ENCODE results near the gene ENDOU. TPM values are rescaled to one million over a fixed set of nuclear protein-coding genes. Genes with fewer than 3 reads are reported as not detected.
"Not testable (repeated sequence)": the region's sequence is repeated elsewhere in the genome, so short reads cannot be mapped to it uniquely, and the experiment has no call there.

Gene ENDOU
- total RNA-seq, 1 experiment from 2014 or later, result not detected

DNA sequence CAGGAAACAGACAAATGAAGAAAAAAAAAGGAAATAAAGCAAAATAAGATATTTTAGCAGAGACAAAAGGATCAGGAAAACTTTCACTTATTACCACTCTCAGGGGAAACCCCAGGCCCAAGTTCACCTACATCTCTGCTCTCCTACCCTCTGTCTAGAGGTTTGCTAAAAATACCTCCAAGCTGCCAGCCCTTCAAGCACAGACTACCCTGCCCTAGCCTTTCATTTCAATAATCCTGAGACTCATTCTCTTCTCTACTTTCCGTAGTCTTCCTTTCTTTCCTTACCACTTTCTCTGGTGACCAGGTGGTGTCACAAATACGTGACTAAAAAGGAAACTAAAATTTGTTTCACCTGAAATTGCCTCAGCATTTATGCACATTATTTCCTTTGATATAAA, 53.2 kb downstream of the ENDOU start:
- Histone ChIP-seq H3K27me3 (ENCODE audit: control insufficient read depth, insufficient read depth, low read length) (no peaks in the 10 kb centered on the region), H3K4me3 (ENCODE audit: low read depth in 2 of 2, low read length in 2 of 2) (no peak overlapping the region), H3K9me3 (ENCODE audit: control insufficient read depth, insufficient read depth, low read depth, low read length) (no peaks in the 10 kb centered on the region), H3K4me1 (ENCODE audit: control insufficient read depth, insufficient read depth, low read length) (no peaks in the 10 kb centered on the region), H3K36me3 (ENCODE audit: control insufficient read depth, insufficient read depth, low read length) (peaks cover 21% of the 10 kb centered on the region), H3K27ac (ENCODE audit: low read length) (no peak overlapping the region)
- ChIA-PET CTCF (interaction anchor here (0.7 kb wide), 1 partner anchor 90 kb away, joined by 4 read pairs; no protein-coding TSS in a partner anchor), POLR2A (no interaction called here)
- in situ Hi-C loops (cut with HindIII; ENCODE audit: low pct_unique_long_range_greater_than_20kb, low sequenced_read_pairs), result no loop called here
- no TSS peak for BruUV-seq (replicated peaks)
- ATAC-seq (no peak), DNase-seq (ENCODE audit: low read depth, low spot score) (no peak)
- TF ChIP-seq POLR2AphosphoS5 (IDR thresholded peaks at IDR 0.05; ENCODE audit: low read depth, low read length), result no peak
- no peak for TF ChIP-seq TCF7L2 (IDR thresholded peaks at IDR 0.05; ENCODE audit: low read depth, low read length)
- no peak for TF ChIP-seq SIN3A (IDR thresholded peaks at IDR 0.05; ENCODE audit: borderline replicate concordance, insufficient read depth, low read depth, low read length)
- TF ChIP-seq, protein P1, sequence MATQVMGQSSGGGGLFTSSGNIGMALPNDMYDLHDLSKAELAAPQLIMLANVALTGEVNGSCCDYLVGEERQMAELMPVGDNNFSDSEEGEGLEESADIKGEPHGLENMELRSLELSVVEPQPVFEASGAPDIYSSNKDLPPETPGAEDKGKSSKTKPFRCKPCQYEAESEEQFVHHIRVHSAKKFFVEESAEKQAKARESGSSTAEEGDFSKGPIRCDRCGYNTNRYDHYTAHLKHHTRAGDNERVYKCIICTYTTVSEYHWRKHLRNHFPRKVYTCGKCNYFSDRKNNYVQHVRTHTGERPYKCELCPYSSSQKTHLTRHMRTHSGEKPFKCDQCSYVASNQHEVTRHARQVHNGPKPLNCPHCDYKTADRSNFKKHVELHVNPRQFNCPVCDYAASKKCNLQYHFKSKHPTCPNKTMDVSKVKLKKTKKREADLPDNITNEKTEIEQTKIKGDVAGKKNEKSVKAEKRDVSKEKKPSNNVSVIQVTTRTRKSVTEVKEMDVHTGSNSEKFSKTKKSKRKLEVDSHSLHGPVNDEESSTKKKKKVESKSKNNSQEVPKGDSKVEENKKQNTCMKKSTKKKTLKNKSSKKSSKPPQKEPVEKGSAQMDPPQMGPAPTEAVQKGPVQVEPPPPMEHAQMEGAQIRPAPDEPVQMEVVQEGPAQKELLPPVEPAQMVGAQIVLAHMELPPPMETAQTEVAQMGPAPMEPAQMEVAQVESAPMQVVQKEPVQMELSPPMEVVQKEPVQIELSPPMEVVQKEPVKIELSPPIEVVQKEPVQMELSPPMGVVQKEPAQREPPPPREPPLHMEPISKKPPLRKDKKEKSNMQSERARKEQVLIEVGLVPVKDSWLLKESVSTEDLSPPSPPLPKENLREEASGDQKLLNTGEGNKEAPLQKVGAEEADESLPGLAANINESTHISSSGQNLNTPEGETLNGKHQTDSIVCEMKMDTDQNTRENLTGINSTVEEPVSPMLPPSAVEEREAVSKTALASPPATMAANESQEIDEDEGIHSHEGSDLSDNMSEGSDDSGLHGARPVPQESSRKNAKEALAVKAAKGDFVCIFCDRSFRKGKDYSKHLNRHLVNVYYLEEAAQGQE (IDR thresholded peaks at IDR 0.05; ENCODE audit: insufficient read depth in 1 of 2, low read depth in 2 of 2, low read length in 1 of 2), result no peak
- intact Hi-C loops (cut with micrococcal nuclease; ENCODE audit: unreplicated experiment), result no loop called here

GRCh38 chr12:47667935-47668334, 57.4 kb downstream of the ENDOU start:
- in situ Hi-C loops (cut with HindIII; ENCODE audit: low pct_unique_long_range_greater_than_20kb, low sequenced_read_pairs); CTCF ChIA-PET; H3K4me1 ChIP-seq (ENCODE audit: control insufficient read depth, insufficient read depth, low read length); H3K9me3 ChIP-seq (ENCODE audit: control insufficient read depth, insufficient read depth, low read depth, low read length); H3K27me3 ChIP-seq (ENCODE audit: control insufficient read depth, insufficient read depth, low read length); H3K27ac ChIP-seq (ENCODE audit: low read length); ATAC-seq; H3K4me3 ChIP-seq (ENCODE audit: low read depth in 2 of 2, low read length in 2 of 2); intact Hi-C loops (cut with micrococcal nuclease; ENCODE audit: unreplicated experiment); DNase-seq (ENCODE audit: low read depth, low spot score); BruUV-seq (replicated peaks); POLR2A ChIA-PET: not testable (repeated sequence)
- peaks cover 40% of the 10 kb centered on the region for H3K36me3 ChIP-seq (ENCODE audit: control insufficient read depth, insufficient read depth, low read length)

Other genes starting within 250 kb of the ENDOU start
- gene RPAP3, start 19.5 kb downstream of the ENDOU start, total RNA-seq (2021; ENCODE audit: unreplicated experiment), result 47.3 TPM
- 5.8 TPM for gene RAPGEF3, start 33.4 kb upstream of the ENDOU start, total RNA-seq (2021; ENCODE audit: unreplicated experiment)
- 32.0 TPM for gene SLC48A1, start 47.7 kb upstream of the ENDOU start, total RNA-seq (2021; ENCODE audit: unreplicated experiment)
- gene HDAC7, start 94.4 kb upstream of the ENDOU start, total RNA-seq (2021; ENCODE audit: unreplicated experiment), result 84.2 TPM
- gene VDR, start 179.5 kb upstream of the ENDOU start, total RNA-seq (2021; ENCODE audit: unreplicated experiment), result 3.0 TPM
- gene TMEM106C, start 238.1 kb upstream of the ENDOU start, total RNA-seq (2021; ENCODE audit: unreplicated experiment), result 93.7 TPM